ENCODE results near the gene EFEMP2. TPM values are rescaled to one million over a fixed set of nuclear protein-coding genes. Genes with fewer than 3 reads are reported as not detected.

Gene EFEMP2
- total RNA-seq, 1 donor from 2014 or later = 9.2 TPM

DNA sequence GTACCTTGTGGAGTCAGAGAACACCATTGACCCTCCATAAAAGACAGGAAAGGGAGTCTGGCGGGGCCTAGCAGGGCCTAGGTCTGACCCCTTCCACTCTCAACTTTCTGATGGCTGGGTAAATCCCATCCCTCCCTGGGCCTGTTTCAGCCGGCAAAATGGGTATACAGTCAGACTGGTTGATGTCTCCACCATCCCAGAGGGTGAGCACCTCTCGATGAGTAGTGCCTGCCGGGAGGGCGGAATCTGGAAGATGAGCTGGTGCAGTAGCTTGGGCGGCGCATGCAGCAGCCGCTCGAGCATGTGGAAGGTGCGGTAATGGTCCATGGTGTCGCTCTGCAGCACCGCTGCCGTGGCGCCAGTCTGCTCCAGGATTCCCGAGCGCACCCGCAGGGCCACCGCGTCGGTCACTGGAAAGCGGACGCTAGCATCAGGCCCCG, 15.1 kb upstream of the EFEMP2 start:
- peak overlapping the region; percentile 59 for H2AFZ ChIP-seq (replicated peaks)
- peak overlapping the region; percentile 58 for H3K9ac ChIP-seq
- DNase-seq (ENCODE audit: low spot score) = no peak
- Mint-ChIP-seq H3K4me1 (peaks cover 51% of the 10 kb centered on the region), H3K9me3 (no peaks in the 10 kb centered on the region), H3K4me3 (peak overlapping the region; percentile 98), H3K27ac (peak overlapping the region; percentile 91), H3K27me3 (ENCODE audit: insufficient read depth, low read depth) (peaks cover 8% of the 10 kb centered on the region), H3K36me3 (peaks cover 21% of the 10 kb centered on the region)
- H3K36me3 ChIP-seq = peaks cover 4% of the 10 kb centered on the region
- H3F3A ChIP-seq (ENCODE audit: low read depth) = peaks cover 49% of the 10 kb centered on the region
- H3K4me3 ChIP-seq = peak overlapping the region; percentile 66
- peaks cover 21% of the 10 kb centered on the region for H3K4me1 ChIP-seq
- peak overlapping the region; percentile 82 for H3K27ac ChIP-seq
- H3K27me3 ChIP-seq = peaks cover 18% of the 10 kb centered on the region
- H4K20me1 ChIP-seq (ENCODE audit: low read depth) = peaks cover 24% of the 10 kb centered on the region
- H3K9me3 ChIP-seq (ENCODE audit: low read depth) = no peaks in the 10 kb centered on the region
- H3K79me2 ChIP-seq (ENCODE audit: low read depth) = peaks cover 31% of the 10 kb centered on the region
- no peak for TF ChIP-seq EZH2 (IDR thresholded peaks at IDR 0.05)
- TF ChIP-seq, protein P1, sequence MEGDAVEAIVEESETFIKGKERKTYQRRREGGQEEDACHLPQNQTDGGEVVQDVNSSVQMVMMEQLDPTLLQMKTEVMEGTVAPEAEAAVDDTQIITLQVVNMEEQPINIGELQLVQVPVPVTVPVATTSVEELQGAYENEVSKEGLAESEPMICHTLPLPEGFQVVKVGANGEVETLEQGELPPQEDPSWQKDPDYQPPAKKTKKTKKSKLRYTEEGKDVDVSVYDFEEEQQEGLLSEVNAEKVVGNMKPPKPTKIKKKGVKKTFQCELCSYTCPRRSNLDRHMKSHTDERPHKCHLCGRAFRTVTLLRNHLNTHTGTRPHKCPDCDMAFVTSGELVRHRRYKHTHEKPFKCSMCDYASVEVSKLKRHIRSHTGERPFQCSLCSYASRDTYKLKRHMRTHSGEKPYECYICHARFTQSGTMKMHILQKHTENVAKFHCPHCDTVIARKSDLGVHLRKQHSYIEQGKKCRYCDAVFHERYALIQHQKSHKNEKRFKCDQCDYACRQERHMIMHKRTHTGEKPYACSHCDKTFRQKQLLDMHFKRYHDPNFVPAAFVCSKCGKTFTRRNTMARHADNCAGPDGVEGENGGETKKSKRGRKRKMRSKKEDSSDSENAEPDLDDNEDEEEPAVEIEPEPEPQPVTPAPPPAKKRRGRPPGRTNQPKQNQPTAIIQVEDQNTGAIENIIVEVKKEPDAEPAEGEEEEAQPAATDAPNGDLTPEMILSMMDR (IDR thresholded peaks at IDR 0.05) = no peak
- TF ChIP-seq EZH2phosphoT487 (IDR thresholded peaks at IDR 0.05) = no peak
- peak overlapping the region; percentile 98 for H3K4me2 ChIP-seq

DNA sequence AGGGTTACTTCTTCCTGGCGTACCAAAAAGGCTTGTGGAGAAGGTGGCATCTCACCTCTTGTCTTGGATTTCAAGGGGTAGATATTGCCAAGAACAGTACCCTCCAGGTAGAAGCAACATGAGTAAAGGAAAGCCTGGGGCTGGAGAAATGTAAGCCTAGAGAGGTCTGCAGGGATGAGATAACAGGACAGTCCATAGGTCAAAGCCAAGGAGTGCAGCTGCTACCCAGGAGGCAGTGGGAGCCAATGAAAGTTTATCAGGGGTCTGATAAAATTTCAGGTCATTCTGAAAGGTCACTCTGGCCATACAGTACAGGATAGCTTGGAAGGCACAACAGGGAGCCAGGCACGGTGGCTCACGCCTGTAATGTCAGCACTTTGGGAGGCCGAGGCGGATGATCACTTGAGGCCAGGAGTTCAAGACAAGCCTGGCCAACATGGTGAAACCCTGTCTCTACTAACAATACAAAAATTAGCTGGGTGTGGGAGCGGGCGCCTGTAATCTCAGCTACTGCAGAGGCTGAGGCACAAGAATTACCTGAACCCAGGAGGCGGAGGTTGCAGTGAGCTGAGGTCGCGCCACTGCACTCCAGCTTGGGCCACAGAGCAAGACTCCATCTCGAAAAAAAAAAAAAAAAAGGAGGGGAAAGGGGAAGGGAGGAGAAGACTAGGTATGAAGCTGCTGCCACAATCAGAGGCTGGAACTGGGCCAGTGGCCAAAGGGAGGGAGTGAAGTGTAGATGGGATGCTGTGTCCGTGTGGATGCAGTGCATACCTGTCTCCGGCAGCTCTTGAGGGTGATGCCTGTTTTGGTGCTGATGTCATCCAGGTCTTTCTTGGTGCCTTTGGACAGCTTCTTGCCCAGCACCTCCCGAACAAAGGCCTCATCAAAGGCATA, 14.5 kb upstream of the EFEMP2 start:
- Histone ChIP-seq H4K20me1 (ENCODE audit: low read depth) (peaks cover 17% of the 10 kb centered on the region), H3K36me3 (peaks cover 4% of the 10 kb centered on the region), H3K4me1 (peaks cover 19% of the 10 kb centered on the region), H3K4me2 (peak overlapping the region; percentile 98), H3K9me3 (ENCODE audit: low read depth) (no peaks in the 10 kb centered on the region), H3K27me3 (peaks cover 18% of the 10 kb centered on the region), H2AFZ (replicated peaks) (no peak overlapping the region), H3K4me3 (peak overlapping the region; percentile 66), H3K27ac (no peak overlapping the region), H3K79me2 (ENCODE audit: low read depth) (peaks cover 29% of the 10 kb centered on the region), H3K9ac (peak overlapping the region; percentile 58), H3F3A (ENCODE audit: low read depth) (peaks cover 43% of the 10 kb centered on the region)
- TF ChIP-seq EZH2phosphoT487 (IDR thresholded peaks at IDR 0.05) = no peak
- TF ChIP-seq, protein P1 (IDR thresholded peaks at IDR 0.05) = no peak
- TF ChIP-seq EZH2 (IDR thresholded peaks at IDR 0.05) = no peak
- H3K4me3 Mint-ChIP-seq = peak overlapping the region; percentile 98
- peaks cover 2% of the 10 kb centered on the region for H3K27me3 Mint-ChIP-seq (ENCODE audit: insufficient read depth, low read depth)
- DNase-seq (ENCODE audit: low spot score) = no peak
- H3K4me1 Mint-ChIP-seq = peaks cover 44% of the 10 kb centered on the region
- peaks cover 25% of the 10 kb centered on the region for H3K36me3 Mint-ChIP-seq
- no peak overlapping the region for H3K27ac Mint-ChIP-seq
- H3K9me3 Mint-ChIP-seq = no peaks in the 10 kb centered on the region

DNA sequence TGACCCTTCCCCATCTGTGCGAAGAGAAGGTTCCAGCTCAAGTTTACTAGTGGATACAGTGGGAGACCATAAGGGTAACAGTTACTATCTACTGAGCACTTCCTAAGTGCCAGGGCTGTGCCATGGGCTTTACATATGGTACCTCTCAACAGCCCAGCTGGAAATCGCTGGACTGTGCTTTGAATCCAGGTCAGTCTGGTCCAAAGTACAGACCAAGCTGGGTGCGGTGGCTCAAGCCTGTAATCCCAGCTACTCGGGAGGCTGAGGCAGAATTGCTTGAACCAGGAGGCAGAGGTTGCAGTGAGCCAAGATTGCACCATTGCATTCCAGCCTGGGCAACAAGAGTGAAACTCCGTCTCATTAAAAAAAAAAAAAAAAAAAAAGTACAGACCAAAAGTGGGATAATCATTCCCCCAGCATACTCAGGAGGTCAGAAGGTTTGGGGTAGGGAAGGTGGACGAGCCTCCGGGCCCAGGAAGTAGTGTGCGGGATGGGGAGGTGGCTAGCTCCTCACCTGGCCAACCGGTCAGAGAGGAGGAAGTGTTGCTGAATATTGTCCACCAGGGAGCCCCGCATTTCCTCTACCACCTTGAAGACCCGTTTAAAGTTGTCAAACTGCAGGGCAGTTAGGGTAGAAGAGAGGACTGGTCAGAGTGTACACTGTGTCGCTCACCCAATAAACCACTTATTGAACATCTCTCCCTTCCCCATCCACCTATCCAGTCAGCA, 13.4 kb upstream of the EFEMP2 start:
- Histone ChIP-seq H2AFZ (replicated peaks) (no peak overlapping the region), H3K36me3 (peaks cover 4% of the 10 kb centered on the region), H3K4me3 (no peak overlapping the region), H3K27me3 (peaks cover 18% of the 10 kb centered on the region), H4K20me1 (ENCODE audit: low read depth) (peaks cover 14% of the 10 kb centered on the region), H3F3A (ENCODE audit: low read depth) (peaks cover 41% of the 10 kb centered on the region), H3K79me2 (ENCODE audit: low read depth) (peaks cover 18% of the 10 kb centered on the region), H3K9ac (no peak overlapping the region), H3K27ac (no peak overlapping the region), H3K4me1 (peaks cover 14% of the 10 kb centered on the region), H3K9me3 (ENCODE audit: low read depth) (no peaks in the 10 kb centered on the region), H3K4me2 (no peak overlapping the region)
- no peak for DNase-seq (ENCODE audit: low spot score)
- Mint-ChIP-seq H3K36me3 (peaks cover 25% of the 10 kb centered on the region), H3K9me3 (no peaks in the 10 kb centered on the region), H3K4me3 (peak overlapping the region; percentile 98), H3K27me3 (ENCODE audit: insufficient read depth, low read depth) (no peaks in the 10 kb centered on the region), H3K4me1 (peaks cover 41% of the 10 kb centered on the region), H3K27ac (no peak overlapping the region)
- no peak for TF ChIP-seq EZH2phosphoT487 (IDR thresholded peaks at IDR 0.05)
- TF ChIP-seq, protein P1 (IDR thresholded peaks at IDR 0.05) = no peak
- TF ChIP-seq EZH2 (IDR thresholded peaks at IDR 0.05) = no peak

Measured in neural progenitor cell (in vitro differentiated cells).